HG03521 (cell line): ENCODE data around the gene FAM43A.

ENCODE experiments used
- ATAC-seq: cut with Tn5 transposase; IDR thresholded peaks from one replicate; pipeline ENCODE4 v1.9.1; 2021; ENCODE audit warnings: mild to moderate bottlenecking, moderate library complexity; ENCODE audit not compliant: unreplicated experiment

FAM43A gene

DNA sequence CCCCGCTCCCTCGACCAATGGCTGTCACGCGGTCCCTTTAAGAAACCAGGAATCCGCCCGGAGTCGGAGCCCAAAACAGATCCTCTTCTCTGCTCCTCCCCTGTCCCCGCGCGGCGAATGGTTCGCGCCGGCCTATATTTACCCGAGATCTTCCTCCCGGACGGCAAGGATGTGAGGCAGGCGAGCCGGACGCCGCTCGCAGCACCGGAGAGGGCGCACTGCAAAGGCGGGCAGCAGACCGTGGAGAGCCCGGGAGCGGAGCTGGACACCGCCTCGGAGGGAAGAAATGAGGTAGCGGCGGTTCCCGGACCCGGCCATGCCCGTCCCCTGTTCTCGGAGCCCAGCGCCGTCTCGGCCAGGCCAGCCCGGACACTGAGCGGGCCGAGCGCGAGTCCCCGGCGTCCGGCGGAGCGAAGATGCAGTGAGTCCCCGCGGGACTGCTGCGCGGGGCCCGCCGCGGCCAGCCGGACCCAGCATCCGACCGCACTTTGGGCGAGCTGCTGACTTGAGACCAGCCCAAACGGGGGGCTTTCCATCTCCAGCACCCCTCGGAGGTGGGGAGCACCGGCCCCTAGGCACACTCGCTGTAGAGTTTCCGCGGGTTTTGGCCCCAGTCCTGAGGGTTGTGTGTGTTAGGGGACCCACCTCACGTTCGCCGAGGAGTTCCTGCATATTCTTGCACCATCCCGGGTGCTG lies at the start of gene FAM43A:
Gene FAM43A, plus strand, starts transcription at position 166 of the 696 bp plus-strand sequence. CDS start 944 bp downstream, outside the sequence.
- ATAC-seq, result peak; percentile 31

- ATAC-seq, result no peak
These were observed 48.6 kb upstream of the FAM43A start for GRCh38 chr3:194637066-194637465.

GRCh38 chr3:194637541-194638400 lies 47.9 kb upstream of the FAM43A start:
- no peak for ATAC-seq

DNA sequence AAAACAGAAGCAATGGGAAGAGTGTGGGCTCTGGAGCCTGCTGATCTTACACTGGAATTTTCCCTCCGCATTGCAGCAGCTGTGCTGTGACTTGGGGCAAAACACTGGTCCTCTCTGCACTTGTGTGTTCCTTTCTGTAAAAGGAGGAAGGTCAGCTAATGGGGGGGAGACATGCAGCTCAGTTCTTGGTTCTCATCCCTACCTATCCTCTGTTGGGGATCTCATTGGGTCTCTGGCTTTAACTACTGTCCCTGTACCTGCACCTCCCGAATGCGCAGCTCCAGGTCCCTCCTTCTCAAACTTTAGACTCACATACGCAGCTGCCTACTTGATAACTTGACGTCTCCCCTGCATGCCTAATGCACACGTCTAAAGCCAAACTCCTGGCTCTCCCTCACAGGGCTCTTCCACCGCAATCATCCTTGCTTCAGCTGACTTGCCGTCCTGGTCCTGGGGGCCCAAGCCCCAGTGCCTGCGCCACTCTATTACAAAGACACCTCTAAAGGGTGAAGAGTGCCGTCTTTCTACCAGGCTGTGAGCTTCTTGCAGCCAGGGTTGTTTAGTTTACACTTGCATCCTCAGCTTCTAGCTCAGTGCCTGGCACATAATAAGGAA lies 46.6 kb upstream of the FAM43A start:
- no peak for ATAC-seq

GRCh38 chr3:194640829-194641228 lies 44.9 kb upstream of the FAM43A start:
- no peak for ATAC-seq

DNA sequence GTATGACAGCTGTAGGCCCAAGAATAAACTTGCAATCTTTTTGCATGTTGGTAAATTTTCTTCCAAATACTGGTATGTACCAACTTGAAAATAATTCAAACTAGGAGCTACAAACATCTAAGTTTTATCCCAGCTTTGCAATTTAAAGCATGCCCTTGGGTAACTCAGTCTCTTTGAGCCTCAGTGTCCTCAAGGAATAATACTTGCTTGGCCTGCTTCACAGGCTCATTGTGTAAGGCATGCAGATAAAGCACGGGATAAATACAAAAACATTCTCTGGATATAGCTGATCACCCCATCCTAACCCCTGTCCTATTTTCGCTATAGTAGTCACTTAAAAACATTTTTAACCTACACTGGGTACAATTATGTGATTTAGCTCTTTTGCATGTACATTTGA lies 42.9 kb upstream of the FAM43A start:
- no peak for ATAC-seq

- no peak for ATAC-seq
These were observed 37.9 kb upstream of the FAM43A start for GRCh38 chr3:194647747-194648146.

DNA sequence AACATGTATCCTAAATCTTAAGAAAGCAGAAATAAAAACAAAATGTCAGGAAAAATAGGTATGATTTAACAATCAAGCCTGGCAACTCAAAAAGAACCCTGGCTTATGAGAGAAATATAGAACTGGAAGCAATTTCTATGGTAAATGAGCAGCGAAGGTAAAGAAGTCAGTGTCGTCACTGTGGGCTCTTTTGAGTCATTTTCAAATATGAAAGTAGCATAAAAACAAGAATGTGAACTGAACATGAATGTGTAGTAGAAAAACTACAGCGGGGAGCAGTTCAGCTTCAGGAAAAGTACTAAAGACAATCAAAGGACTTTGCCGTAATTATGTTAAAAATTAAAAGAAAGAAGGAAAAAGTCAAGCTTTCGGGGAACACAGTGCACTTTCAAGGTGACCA lies 31.2 kb upstream of the FAM43A start:
- no peak for ATAC-seq

DNA sequence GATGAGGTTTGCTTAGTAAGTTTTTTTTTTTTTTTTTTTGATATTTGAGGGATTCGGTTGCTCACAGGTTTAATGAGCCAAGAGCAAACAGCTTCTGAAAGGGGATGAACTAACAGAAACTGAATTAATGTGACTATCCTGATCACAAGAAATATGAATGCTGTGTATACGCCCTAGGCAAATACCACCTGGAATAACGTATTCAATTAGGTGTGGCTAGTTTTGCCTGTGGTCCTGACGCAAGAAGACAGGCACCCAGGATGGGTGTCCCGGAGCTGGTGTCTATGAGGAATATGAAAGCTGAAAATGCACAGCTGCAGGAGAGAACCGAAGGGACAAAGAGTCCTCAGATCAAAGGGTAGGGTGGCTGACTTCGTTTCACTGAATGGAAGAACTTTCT lies 28.2 kb upstream of the FAM43A start:
- no peak for ATAC-seq

GRCh38 chr3:194658477-194659242 lies 27.0 kb upstream of the FAM43A start:
- ATAC-seq, result no peak

- ATAC-seq, result no peak
These were observed 25.9 kb upstream of the FAM43A start for GRCh38 chr3:194659778-194660177.

- ATAC-seq, result no peak
These were observed 24.3 kb upstream of the FAM43A start for GRCh38 chr3:194661374-194661773.

DNA sequence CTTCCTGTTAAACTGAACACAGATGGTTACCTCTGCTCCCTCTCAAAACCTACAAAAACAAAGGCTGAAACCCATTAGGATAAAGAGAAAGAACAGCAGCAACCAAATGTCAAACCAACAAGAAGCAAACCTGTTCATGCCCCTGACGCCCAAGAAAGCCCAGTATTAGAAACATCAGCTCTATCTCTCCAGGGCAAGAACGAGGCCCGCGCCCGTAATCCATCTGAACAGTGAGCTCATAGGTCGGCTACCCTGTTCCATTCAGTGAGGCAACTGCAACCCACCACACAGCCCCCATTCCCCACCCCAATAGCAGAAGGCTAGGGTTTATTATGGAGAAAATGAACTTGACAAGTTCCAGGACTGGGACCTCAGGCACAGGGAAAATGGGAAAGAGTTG lies 23.7 kb upstream of the FAM43A start:
- no peak for ATAC-seq

DNA sequence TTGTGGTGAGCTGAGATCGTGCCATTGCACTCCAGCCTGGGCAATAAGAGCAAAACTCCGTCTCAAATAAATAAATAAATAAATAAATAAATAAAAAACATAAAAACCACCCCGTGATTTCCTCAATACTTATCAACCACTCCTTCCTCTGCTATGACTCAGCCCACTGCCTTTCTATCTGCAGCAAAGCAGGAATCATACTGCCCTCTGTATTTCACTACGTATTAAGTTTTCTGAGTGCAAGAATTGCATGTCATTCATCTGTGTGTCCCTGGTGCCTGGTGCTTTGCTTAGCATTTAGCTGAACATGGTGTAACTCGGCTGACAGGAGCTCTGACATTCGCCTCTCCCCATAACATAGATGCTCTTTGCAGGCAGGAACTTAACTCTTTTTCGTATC lies 20.8 kb upstream of the FAM43A start:
- no peak for ATAC-seq

GRCh38 chr3:194667363-194667762 lies 18.3 kb upstream of the FAM43A start:
- no peak for ATAC-seq

DNA sequence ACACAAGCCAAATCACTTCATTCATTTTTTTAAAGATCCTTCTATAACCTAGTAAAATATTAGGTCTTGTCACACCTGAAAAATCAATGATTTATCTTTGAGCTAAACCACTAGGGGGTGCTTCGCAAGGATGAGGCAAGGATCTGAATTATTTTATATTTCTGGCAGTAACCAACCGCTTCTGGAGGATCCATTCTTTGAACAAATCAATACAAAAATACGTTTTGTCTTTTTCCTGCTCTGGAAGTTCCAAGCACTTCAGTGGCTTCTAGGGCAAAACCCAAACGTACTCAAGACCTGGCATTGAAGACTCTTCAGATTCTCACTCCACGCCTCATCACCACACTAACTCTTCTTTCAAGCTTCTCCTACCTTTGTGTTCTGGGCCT lies 14.2 kb upstream of the FAM43A start:
- peak; percentile 7 for ATAC-seq

- ATAC-seq, result peak; percentile 85
These were observed 13.5 kb upstream of the FAM43A start, which contains the start of gene LSG1 for GRCh38 chr3:194671900-194672808. Gene LSG1 (minus strand): TSS chr3:194672191. CDS start chr3:194672162, 29 bp downstream.

DNA sequence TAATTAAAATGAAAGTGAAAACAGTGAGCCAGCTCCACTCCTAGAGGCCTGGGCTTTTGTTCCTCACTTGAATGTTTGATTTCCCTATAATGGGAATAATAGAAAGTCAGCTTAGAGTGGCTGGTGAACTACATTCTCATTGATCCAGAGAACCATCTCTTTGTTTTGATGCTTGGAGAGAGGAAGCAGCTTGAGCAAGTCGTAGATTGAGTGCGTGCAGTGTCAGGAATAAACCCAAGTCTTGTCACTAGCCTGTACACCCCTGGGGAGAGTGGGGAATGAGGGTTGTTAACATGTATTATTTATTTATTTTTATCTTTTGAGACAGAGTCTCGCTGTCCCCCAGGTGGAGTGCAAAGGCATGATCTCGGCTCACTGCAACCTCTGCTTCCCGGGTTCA lies 12.8 kb upstream of the FAM43A start:
- ATAC-seq, result no peak

DNA sequence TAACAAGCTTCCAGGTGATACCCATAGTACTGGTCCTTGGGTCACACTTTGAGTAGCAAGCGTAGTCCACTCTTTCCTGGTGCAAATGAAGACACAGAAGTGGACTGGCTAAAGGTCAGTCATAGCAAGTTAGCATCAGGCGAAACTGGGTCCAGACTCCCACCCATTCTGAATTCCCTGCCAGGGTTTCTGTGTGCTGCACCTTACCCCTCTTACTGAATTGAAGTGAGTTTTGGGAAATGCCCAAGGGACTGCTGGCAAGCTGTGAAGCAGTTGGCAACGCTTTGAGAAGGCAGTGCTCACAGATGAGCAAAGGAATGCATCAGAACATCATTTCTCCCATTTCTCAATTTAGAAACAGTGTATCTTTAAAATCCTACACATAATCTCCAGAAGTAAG lies 11.9 kb upstream of the FAM43A start:
- no peak for ATAC-seq

- ATAC-seq, result no peak
These were observed 10.5 kb upstream of the FAM43A start for GRCh38 chr3:194675081-194675640.
